GM18909 (cell line): ENCODE results near the gene TNNI3K.

Experiments
- ATAC-seq: cut with Tn5 transposase; IDR thresholded peaks from one replicate; pipeline ENCODE4 v1.9.1; 2021; ENCODE audit warnings: mild to moderate bottlenecking; ENCODE audit not compliant: unreplicated experiment, poor library complexity

Gene TNNI3K

GRCh38 chr1:74530892-74531291, 295.7 kb downstream of the TNNI3K start:
- no peak for ATAC-seq

GRCh38 chr1:74531796-74532195, 296.6 kb downstream of the TNNI3K start:
- ATAC-seq, result no peak

GRCh38 chr1:74534241-74534640, 299.1 kb downstream of the TNNI3K start:
- ATAC-seq, result no peak

GRCh38 chr1:74545821-74546220, 310.6 kb downstream of the TNNI3K start:
- ATAC-seq, result no peak

- ATAC-seq, result no peak
These were observed 314.0 kb downstream of the TNNI3K start for GRCh38 chr1:74548961-74549750.

- ATAC-seq, result no peak
These were observed 314.7 kb downstream of the TNNI3K start for GRCh38 chr1:74549932-74550331.

- no peak for ATAC-seq
These were observed 335.8 kb downstream of the TNNI3K start for GRCh38 chr1:74570797-74571492.

GRCh38 chr1:74571493-74571800, 336.3 kb downstream of the TNNI3K start:
- ATAC-seq, result no peak

GRCh38 chr1:74571891-74572290, 336.7 kb downstream of the TNNI3K start:
- ATAC-seq, result no peak

- ATAC-seq, result no peak
These were observed 342.9 kb downstream of the TNNI3K start for GRCh38 chr1:74578101-74578500.

- ATAC-seq, result peak; percentile 99
These were observed 344.2 kb downstream of the TNNI3K start for GRCh38 chr1:74579425-74579824.

GRCh38 chr1:74583397-74583796, 348.2 kb downstream of the TNNI3K start:
- ATAC-seq, result no peak

GRCh38 chr1:74584185-74584584, 349.0 kb downstream of the TNNI3K start:
- no peak for ATAC-seq

- no peak for ATAC-seq
These were observed 351.2 kb downstream of the TNNI3K start for GRCh38 chr1:74586253-74586897.

- no peak for ATAC-seq
These were observed 352.7 kb downstream of the TNNI3K start for GRCh38 chr1:74587888-74588287.

- ATAC-seq, result no peak
These were observed 355.1 kb downstream of the TNNI3K start for GRCh38 chr1:74590288-74590687.

GRCh38 chr1:74591949-74592348, 356.8 kb downstream of the TNNI3K start:
- ATAC-seq, result no peak

GRCh38 chr1:74592580-74593355, 357.6 kb downstream of the TNNI3K start:
- ATAC-seq, result peak; percentile 63
